ENCODE measurements around the gene COL4A6. TPM values are rescaled to one million over a fixed set of nuclear protein-coding genes. Genes with fewer than 3 reads are reported as not detected.

The COL4A6 gene
- total and polyA plus RNA-seq, 10 donors, result 0.15 to 4.8 (median 0.84) TPM

DNA sequence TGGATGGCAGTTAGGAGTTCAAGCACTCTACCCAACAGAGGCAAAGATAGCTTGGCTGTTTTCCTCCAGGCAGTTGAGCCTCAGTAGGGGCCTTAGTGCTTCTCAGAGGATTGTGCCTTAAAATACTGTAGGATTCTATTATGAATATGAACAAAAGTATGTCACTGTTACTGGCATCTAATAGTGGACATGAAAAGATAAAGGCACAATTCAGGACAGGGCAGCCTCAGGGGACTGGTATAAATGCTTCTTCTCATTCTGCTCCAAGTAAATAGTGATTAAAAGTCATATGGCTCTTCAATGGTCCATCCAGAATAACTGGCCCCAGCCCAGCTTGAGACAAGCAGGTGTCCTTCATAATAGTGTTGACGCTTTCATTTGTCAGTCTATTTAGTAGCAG is 17.7 kb downstream of the COL4A6 start:
- Histone ChIP-seq H3K4me3 (no peak overlapping the region), H3K36me3 (no peaks in the 10 kb centered on the region), H3K4me1 (no peaks in the 10 kb centered on the region), H3K9me3 (no peaks in the 10 kb centered on the region), H3K27me3 (replicated peaks in 1 of 7) (peaks cover 0 to 7% (median 0%) of the 10 kb centered on the region in 7 donors), H3K27ac (no peak overlapping the region)
- intact Hi-C loops (cut with DNase I; ENCODE audit: low total_unique reads), result no loop called here
- DNase-seq, result no peak
- 61 to 95% (median 90%) methylated on average over 1 of the region's 1 CpG for WGBS, 5 donors
- TF ChIP-seq POLR2AphosphoS5 (IDR thresholded peaks at IDR 0.05), result no peak

GRCh38 chrX:108419401-108419800 is 18.8 kb downstream of the COL4A6 start:
- Histone ChIP-seq H3K36me3 (no peaks in the 10 kb centered on the region), H3K27ac (no peak overlapping the region), H3K4me3 (no peak overlapping the region), H3K9me3 (no peaks in the 10 kb centered on the region), H3K27me3 (replicated peaks in 1 of 7) (peaks cover 0 to 7% (median 0%) of the 10 kb centered on the region in 7 donors), H3K4me1 (no peaks in the 10 kb centered on the region)
- no peak for DNase-seq
- 31 to 79% (median 65%) methylated on average over 1 of the region's 1 CpG for WGBS, 5 donors
- TF ChIP-seq POLR2AphosphoS5 (IDR thresholded peaks at IDR 0.05) (no peak), POLR2A (IDR thresholded peaks at IDR 0.05) (no peak)
- TF ChIP-seq, protein P1, sequence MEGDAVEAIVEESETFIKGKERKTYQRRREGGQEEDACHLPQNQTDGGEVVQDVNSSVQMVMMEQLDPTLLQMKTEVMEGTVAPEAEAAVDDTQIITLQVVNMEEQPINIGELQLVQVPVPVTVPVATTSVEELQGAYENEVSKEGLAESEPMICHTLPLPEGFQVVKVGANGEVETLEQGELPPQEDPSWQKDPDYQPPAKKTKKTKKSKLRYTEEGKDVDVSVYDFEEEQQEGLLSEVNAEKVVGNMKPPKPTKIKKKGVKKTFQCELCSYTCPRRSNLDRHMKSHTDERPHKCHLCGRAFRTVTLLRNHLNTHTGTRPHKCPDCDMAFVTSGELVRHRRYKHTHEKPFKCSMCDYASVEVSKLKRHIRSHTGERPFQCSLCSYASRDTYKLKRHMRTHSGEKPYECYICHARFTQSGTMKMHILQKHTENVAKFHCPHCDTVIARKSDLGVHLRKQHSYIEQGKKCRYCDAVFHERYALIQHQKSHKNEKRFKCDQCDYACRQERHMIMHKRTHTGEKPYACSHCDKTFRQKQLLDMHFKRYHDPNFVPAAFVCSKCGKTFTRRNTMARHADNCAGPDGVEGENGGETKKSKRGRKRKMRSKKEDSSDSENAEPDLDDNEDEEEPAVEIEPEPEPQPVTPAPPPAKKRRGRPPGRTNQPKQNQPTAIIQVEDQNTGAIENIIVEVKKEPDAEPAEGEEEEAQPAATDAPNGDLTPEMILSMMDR (IDR thresholded peaks at IDR 0.05 in 8 of 11, conservative IDR thresholded peaks at IDR 0.05 in 3 of 11), result no peak
- intact Hi-C loops (cut with DNase I; ENCODE audit: low total_unique reads), result no loop called here

GRCh38 chrX:108417257-108417656 is 21.0 kb downstream of the COL4A6 start:
- Histone ChIP-seq H3K4me1 (no peaks in the 10 kb centered on the region), H3K27ac (no peak overlapping the region), H3K36me3 (no peaks in the 10 kb centered on the region), H3K4me3 (no peak overlapping the region), H3K27me3 (replicated peaks in 1 of 7) (peaks cover 0 to 7% (median 0%) of the 10 kb centered on the region in 7 donors), H3K9me3 (no peaks in the 10 kb centered on the region)
- DNase-seq, result no peak
- intact Hi-C loops (cut with DNase I; ENCODE audit: low total_unique reads), result no loop called here
- no peak for TF ChIP-seq POLR2AphosphoS5 (IDR thresholded peaks at IDR 0.05)
- TF ChIP-seq, protein P1 (IDR thresholded peaks at IDR 0.05 in 8 of 11, conservative IDR thresholded peaks at IDR 0.05 in 3 of 11), result no peak
- no peak for TF ChIP-seq POLR2A (IDR thresholded peaks at IDR 0.05)
- WGBS, 5 donors, result 41 to 69% (median 56%) methylated on average over 1 of the region's 1 CpG

- no peak for DNase-seq
Observed at GRCh38 chrX:108415891-108416290, 22.3 kb downstream of the COL4A6 start.

More at GRCh38 chrX:108415891-108416290, 22.3 kb downstream of the COL4A6 start:
- no peak overlapping the region for H3K27ac ChIP-seq
- no peaks in the 10 kb centered on the region for H3K36me3 ChIP-seq
- intact Hi-C loops (cut with DNase I; ENCODE audit: low total_unique reads), result no loop called here
- peaks cover 0 to 7% (median 0%) of the 10 kb centered on the region in 7 donors for H3K27me3 ChIP-seq (replicated peaks in 1 of 7)
- H3K9me3 ChIP-seq, result no peaks in the 10 kb centered on the region
- no peaks in the 10 kb centered on the region for H3K4me1 ChIP-seq
- no peak overlapping the region for H3K4me3 ChIP-seq
- TF ChIP-seq, protein P1 (IDR thresholded peaks at IDR 0.05 in 8 of 11, conservative IDR thresholded peaks at IDR 0.05 in 3 of 11), result no peak
- TF ChIP-seq POLR2A (IDR thresholded peaks at IDR 0.05), result no peak
- TF ChIP-seq POLR2AphosphoS5 (IDR thresholded peaks at IDR 0.05), result no peak
- 32 to 60% (median 44%) methylated on average over 2 of the region's 2 CpGs for WGBS, 5 donors
